GM12878 (cell line): ENCODE data around the gene PHACTR3. TPM values are rescaled to one million over a fixed set of nuclear protein-coding genes. Genes with fewer than 3 reads are reported as not detected.

Experiments
- ATAC-seq: fragments of 200-7000 bp; cut with Tn5 transposase; 3 replicates; pipeline ENCODE4 v1.9.1; 2020; ENCODE audit warnings: mild to moderate bottlenecking, moderate library complexity
- BruUV-seq: library from RNA; stranded (reverse); fragments of 400-500 nt; replicated peaks from 2 replicates; lab custom pipeline; 2021; lab: Mats Ljungman, UMichigan
- CTCF ChIA-PET: fragments of 300-600 bp; sonication (Branson Sonifier 250); formaldehyde crosslinking; extraction: SDS; loops from one replicate; lab custom pipeline; 2021; ENCODE audit warnings: inconsistent platforms; lab: Yijun Ruan, JAX
- POLR2A ChIA-PET: fragments of 350-600 bp; formaldehyde crosslinking; extraction: SDS; loops from one replicate; lab custom pipeline; 2021; ENCODE audit warnings: inconsistent platforms; lab: Charles Lee
- RAD21 ChIA-PET: fragments of 300-600 bp; sonication (Branson Sonifier 250); formaldehyde crosslinking; loops from one replicate; lab custom pipeline; 2023; ENCODE audit warnings: antibody characterized with exemption; ENCODE audit not compliant: unreplicated experiment; lab: Charles Lee
- SMC1A ChIA-PET: fragments of 300-600 bp; sonication (Branson Sonifier 250); formaldehyde crosslinking; loops from one replicate; lab custom pipeline; 2023; ENCODE audit not compliant: unreplicated experiment, uncharacterized antibody; lab: Charles Lee
- DNase-seq: peaks from one replicate; pipeline ENCODE4 v3.0.0-alpha.2; 2011; ENCODE audit warnings: low read depth, low spot score
- FAIRE-seq: peaks from 3 replicates; lab custom pipeline; 2011; peaks lifted over from hg19 to GRCh38; lab: Jason Lieb, UNC
- H2AFZ ChIP-seq: 2 replicates; pipeline ENCODE4 v1.6.0; 2011; ENCODE audit warnings: low read depth, low read length, control low read depth; ENCODE audit not compliant: control insufficient read depth
- H3K27ac ChIP-seq: 2 replicates; pipeline ENCODE4 v1.5.1; 2011; ENCODE audit warnings: control low read depth; ENCODE audit not compliant: control insufficient read depth, insufficient read depth
- H3K27me3 ChIP-seq, 2 experiments: replicated peaks in 1 of 2; 2 replicates each; pipeline versions ENCODE4 v1.6.0 to v1.6.1; 2011; ENCODE audit warnings: low read length in 1 of 2; ENCODE audit not compliant: control insufficient read depth in 2 of 2, insufficient read depth in 2 of 2
- H3K36me3 ChIP-seq, 2 experiments: 2 replicates each; pipeline ENCODE4 v1.5.1; 2011; ENCODE audit warnings: low read length in 1 of 2; ENCODE audit not compliant: control insufficient read depth in 2 of 2, insufficient read depth in 2 of 2
- H3K4me1 ChIP-seq: 2 replicates; pipeline ENCODE4 v1.6.1; 2011; ENCODE audit warnings: mild to moderate bottlenecking, low read length, moderate library complexity, mixed read lengths; ENCODE audit not compliant: control insufficient read depth, insufficient read depth
- H3K4me2 ChIP-seq: 2 replicates; pipeline ENCODE4 v1.6.0; 2011; ENCODE audit warnings: control low read depth; ENCODE audit not compliant: control insufficient read depth, insufficient read depth
- H3K4me3 ChIP-seq: fragments of 200-600 bp; sonication (generic); 2 replicates; pipeline ENCODE4 v1.5.1; 2016
- H3K79me2 ChIP-seq: 2 replicates; pipeline ENCODE4 v1.6.0; 2011; ENCODE audit warnings: low read length; ENCODE audit not compliant: control insufficient read depth, insufficient read depth
- H3K9ac ChIP-seq: 2 replicates; pipeline ENCODE4 v1.8.0; 2011; ENCODE audit warnings: low read length, control low read depth, mixed read lengths; ENCODE audit not compliant: control insufficient read depth, insufficient read depth
- H3K9me3 ChIP-seq: replicated peaks from 3 replicates; pipeline ENCODE4 v1.5.1; 2011; ENCODE audit warnings: mild to moderate bottlenecking, low read length; ENCODE audit not compliant: control insufficient read depth, insufficient read depth
- H4K20me1 ChIP-seq: 2 replicates; pipeline ENCODE4 v1.6.0; 2011; ENCODE audit not compliant: control insufficient read depth, insufficient read depth
- CUX1 ChIP-seq: IDR thresholded peaks from 2 replicates; pipeline ENCODE4 v1.6.1; 2012; ENCODE audit warnings: improper control_type of control experiment, low read depth, low read length; ENCODE audit not compliant: insufficient replicate concordance
- JUND ChIP-seq: IDR thresholded peaks from 2 replicates; pipeline ENCODE4 v1.6.1; 2012; ENCODE audit warnings: low read depth, mild to moderate bottlenecking, low read length, improper control_type of control experiment, moderate library complexity
- KLF5 ChIP-seq: fragments of 450-650 bp; IDR thresholded peaks from 2 replicates; pipeline ENCODE4 v1.6.1; 2014; ENCODE audit warnings: mild to moderate bottlenecking; ENCODE audit not compliant: partially characterized antibody
- LARP7 ChIP-seq: fragments of 450-650 bp; IDR thresholded peaks from 2 replicates; pipeline ENCODE4 v1.6.1; 2017; ENCODE audit warnings: mild to moderate bottlenecking
- MYC ChIP-seq: IDR thresholded peaks from 2 replicates; pipeline ENCODE4 v1.6.1; 2011; ENCODE audit warnings: mild to moderate bottlenecking, low read length, moderate library complexity, inconsistent platforms; ENCODE audit not compliant: insufficient read depth, insufficient replicate concordance, insufficient read length, severe bottlenecking
- RCOR1 ChIP-seq: conservative IDR thresholded peaks from 2 replicates; pipeline ENCODE4 v1.6.1; 2012; ENCODE audit warnings: low read depth, low read length, improper control_type of control experiment
- SIX5 ChIP-seq: IDR thresholded peaks from 2 replicates; pipeline ENCODE4 v1.6.1; 2011; ENCODE audit warnings: mild to moderate bottlenecking, low read depth, low read length, moderate library complexity; ENCODE audit not compliant: severe bottlenecking
- SMC3 ChIP-seq: IDR thresholded peaks from 2 replicates; pipeline ENCODE4 v1.6.1; 2011; ENCODE audit warnings: low read length, improper control_type of control experiment, borderline replicate concordance
- STAT3 ChIP-seq: IDR thresholded peaks from 2 replicates; pipeline ENCODE4 v1.6.1; 2011; ENCODE audit warnings: low read depth, low read length, improper control_type of control experiment
- SUPT20H ChIP-seq: IDR thresholded peaks from 2 replicates; pipeline ENCODE4 v1.6.1; 2011; ENCODE audit warnings: low read depth, mild to moderate bottlenecking, low read length, moderate library complexity, borderline replicate concordance; ENCODE audit not compliant: control insufficient read depth
- WGBS: methylation state at CpG from one replicate; pipeline ENCODE4 v1.1.6; 2016; ENCODE audit warnings: low lambda C conversion rate; ENCODE audit not compliant: insufficient replicate concordance, insufficient coverage; ENCODE audit errors: missing lambda C conversion rate; 5-methylcytosine and 5-hydroxymethylcytosine counted together
- in situ Hi-C: fragments of 300-500 bp; cut with MboI; formaldehyde crosslinking; loops from 9 replicates; pipeline ENCODE4 v1.14.3; 2018; ENCODE audit warnings: mixed read lengths
- intact Hi-C: fragments of 100-400 bp; cut with micrococcal nuclease; formaldehyde crosslinking; loops from one replicate; pipeline ENCODE4 v1.14.2; 2022; ENCODE audit not compliant: unreplicated experiment
- polyA plus RNA-seq, 11 experiments: library from polyadenylated mRNA; depleted of rRNA in 4 of 11; unstranded in 6 of 11; stranded (reverse) in 5 of 11; fragments of >200 nt; fragmentation: Nextera tagmentation in 4 of 11; fragmentation: Illumina TruSeq in 1 of 11; extraction: Ambion mirVana in 4 of 11; extraction: Trizol in 1 of 11; gene quantifications; 1 replicate in 1 of 11; 2 replicates in 10 of 11; pipeline versions ENCODE4 v1.2.1 to v1.2.3, GENCODE V29; 2011 to 2016; ENCODE audit warnings: inconsistent platforms in 2 of 11, missing spikeins in 2 of 11, low read depth in 1 of 11
- total RNA-seq, 4 experiments: library from RNA; depleted of rRNA in 3 of 4; stranded (reverse); fragments of >200 nt in 3 of 4; fragmentation: Illumina TruSeq in 1 of 4; extraction: Trizol in 1 of 4; gene quantifications; 2 replicates each; pipeline versions ENCODE4 v1.2.1 to v1.2.3, GENCODE V29; 2013 to 2021
- TF ChIP-seq, protein P1 (sequence below): fragments of 450-650 bp; IDR thresholded peaks from 2 replicates; pipeline ENCODE4 v1.6.1; 2017; ENCODE audit warnings: mild to moderate bottlenecking, low read depth, inconsistent platforms; ENCODE audit not compliant: poor library complexity, severe bottlenecking

Gene PHACTR3
- total and polyA plus RNA-seq, 10 of the 15 experiments (the other 5 are each of a cell fraction or from before 2014, with no cell fraction given), result 0.17 to 2.7 (median 0.27) TPM; not detected in 1

DNA sequence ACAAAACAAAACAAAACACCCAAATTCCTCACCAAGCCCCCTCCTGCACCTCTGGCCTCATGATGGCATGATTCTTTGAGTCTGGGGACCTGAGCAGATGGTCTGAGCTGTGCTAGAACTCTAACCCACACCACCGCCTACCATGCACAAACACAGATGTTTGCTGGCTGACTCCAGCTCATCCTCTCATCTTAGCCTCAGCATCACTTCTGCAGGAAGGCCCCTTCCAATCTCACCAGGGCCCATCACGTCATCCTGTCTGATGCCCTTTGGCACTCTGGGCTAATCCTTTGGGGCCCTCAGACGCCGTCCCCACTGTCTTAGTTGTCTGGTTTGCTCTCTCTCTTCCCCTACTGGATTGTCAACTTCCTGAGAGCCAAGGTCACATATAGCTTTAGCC is 85.8 kb downstream of the PHACTR3 start:
- in situ Hi-C loops, result no loop called here
- intact Hi-C loops, result no loop called here
- Histone ChIP-seq H3K27ac (no peak overlapping the region), H3K9me3 (no peaks in the 10 kb centered on the region), H2AFZ (no peak overlapping the region), H3K9ac (no peak overlapping the region), H3K36me3 (no peaks in the 10 kb centered on the region), H3K4me3 (no peak overlapping the region), H3K4me1 (no peaks in the 10 kb centered on the region), H4K20me1 (no peaks in the 10 kb centered on the region), H3K79me2 (no peaks in the 10 kb centered on the region), H3K4me2 (no peak overlapping the region), H3K27me3 (no peaks in the 10 kb centered on the region)
- ChIA-PET RAD21 (no interaction called here), POLR2A (no interaction called here), CTCF (no interaction called here), SMC1A (no interaction called here)
- TF ChIP-seq SMC3, result no peak
- TF ChIP-seq STAT3, result no peak
- TF ChIP-seq, protein P1, sequence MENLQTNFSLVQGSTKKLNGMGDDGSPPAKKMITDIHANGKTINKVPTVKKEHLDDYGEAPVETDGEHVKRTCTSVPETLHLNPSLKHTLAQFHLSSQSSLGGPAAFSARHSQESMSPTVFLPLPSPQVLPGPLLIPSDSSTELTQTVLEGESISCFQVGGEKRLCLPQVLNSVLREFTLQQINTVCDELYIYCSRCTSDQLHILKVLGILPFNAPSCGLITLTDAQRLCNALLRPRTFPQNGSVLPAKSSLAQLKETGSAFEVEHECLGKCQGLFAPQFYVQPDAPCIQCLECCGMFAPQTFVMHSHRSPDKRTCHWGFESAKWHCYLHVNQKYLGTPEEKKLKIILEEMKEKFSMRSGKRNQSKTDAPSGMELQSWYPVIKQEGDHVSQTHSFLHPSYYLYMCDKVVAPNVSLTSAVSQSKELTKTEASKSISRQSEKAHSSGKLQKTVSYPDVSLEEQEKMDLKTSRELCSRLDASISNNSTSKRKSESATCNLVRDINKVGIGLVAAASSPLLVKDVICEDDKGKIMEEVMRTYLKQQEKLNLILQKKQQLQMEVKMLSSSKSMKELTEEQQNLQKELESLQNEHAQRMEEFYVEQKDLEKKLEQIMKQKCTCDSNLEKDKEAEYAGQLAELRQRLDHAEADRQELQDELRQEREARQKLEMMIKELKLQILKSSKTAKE, result no peak
- no peak for TF ChIP-seq RCOR1
- no peak for TF ChIP-seq KLF5
- no peak for TF ChIP-seq SUPT20H
- TF ChIP-seq SIX5, result no peak
- no peak for TF ChIP-seq CUX1
- TF ChIP-seq JUND, result no peak
- no peak for TF ChIP-seq LARP7
- no peak for TF ChIP-seq MYC
- DNase-seq (no peak), ATAC-seq (no peak), FAIRE-seq (no peak)
- 28% methylated on average over 4 of the region's 4 CpGs for WGBS
- no TSS peak for BruUV-seq
